CD14-positive monocyte (primary cell): ENCODE results near the gene DENND1B. TPM values are rescaled to one million over a fixed set of nuclear protein-coding genes. Genes with fewer than 3 reads are reported as not detected.
"Not testable (repeated sequence)": the region's sequence is repeated elsewhere in the genome, so short reads cannot be mapped to it uniquely, and the experiment has no call there.

Experiments
- DNase-seq, 3 donors: peaks; one replicate each; pipeline ENCODE4 v3.0.0-alpha.2; 2011 to 2022
- H2AFZ ChIP-seq: 2 replicates; pipeline ENCODE4 v1.6.0; 2012; ENCODE audit warnings: mild to moderate bottlenecking, low read depth, low read length, inconsistent platforms; ENCODE audit not compliant: insufficient read depth, poor library complexity, severe bottlenecking
- H3K27ac ChIP-seq, 2 donors: 1 replicate in 1 of 2; 2 replicates in 1 of 2; pipeline ENCODE4 v1.5.1; 2012 to 2013; ENCODE audit warnings: low read length in 2 of 2, control low read depth in 1 of 2, inconsistent platforms in 1 of 2, low read depth in 1 of 2, mild to moderate bottlenecking in 1 of 2
- H3K27me3 ChIP-seq, 2 donors: one replicate each; pipeline versions ENCODE4 v1.6.0 to v1.6.1; 2011 to 2013; ENCODE audit warnings: low read length in 2 of 2; ENCODE audit not compliant: control insufficient read depth in 2 of 2, insufficient read depth in 2 of 2
- H3K36me3 ChIP-seq, 2 donors: replicated peaks in 1 of 2; 1 replicate in 1 of 2; 2 replicates in 1 of 2; pipeline versions ENCODE4 v1.5.1 to v1.6.1; 2012 to 2013; ENCODE audit warnings: low read length in 2 of 2, control low read depth in 1 of 2, inconsistent platforms in 1 of 2, mild to moderate bottlenecking in 1 of 2; ENCODE audit not compliant: insufficient read depth in 2 of 2, control insufficient read depth in 1 of 2
- H3K4me1 ChIP-seq, 2 donors: 1 replicate in 1 of 2; 2 replicates in 1 of 2; pipeline versions ENCODE4 v1.5.1 to v1.6.1; 2012 to 2013; ENCODE audit warnings: low read length in 2 of 2, control low read depth in 1 of 2, inconsistent platforms in 1 of 2, mild to moderate bottlenecking in 1 of 2, moderate library complexity in 1 of 2; ENCODE audit not compliant: insufficient read depth in 2 of 2, control insufficient read depth in 1 of 2
- H3K4me2 ChIP-seq: replicated peaks from 2 replicates; pipeline ENCODE3; 2012; ENCODE audit warnings: low read length, moderate library complexity, mild to moderate bottlenecking; ENCODE audit not compliant: poor library complexity, severe bottlenecking; ENCODE audit errors: extremely low read depth
- H3K4me3 ChIP-seq, 3 experiments: fragments of 200-600 bp in 1 of 3; sonication (generic) in 1 of 3; replicated peaks in 1 of 3; 1 replicate in 2 of 3; 2 replicates in 1 of 3; pipeline ENCODE4 v1.5.1; 2011 to 2013; ENCODE audit warnings: low read length in 3 of 3, mild to moderate bottlenecking in 3 of 3, control low read depth in 2 of 3, low read depth in 2 of 3, inconsistent platforms in 1 of 3, moderate library complexity in 1 of 3
- H3K79me2 ChIP-seq: 2 replicates; pipeline ENCODE4 v1.6.0; 2012; ENCODE audit warnings: mild to moderate bottlenecking, control low read depth, inconsistent platforms, low read length, moderate library complexity; ENCODE audit not compliant: insufficient read depth
- H3K9ac ChIP-seq: 2 replicates; pipeline ENCODE4 v1.6.0; 2017; ENCODE audit warnings: low read length, mild to moderate bottlenecking; ENCODE audit not compliant: insufficient read depth, poor library complexity, severe bottlenecking
- H3K9me3 ChIP-seq, 2 donors: replicated peaks in 1 of 2; 1 replicate in 1 of 2; 2 replicates in 1 of 2; pipeline versions ENCODE4 v1.5.1 to v1.6.1; 2012 to 2013; ENCODE audit warnings: low read length in 2 of 2, control low read depth in 1 of 2; ENCODE audit not compliant: control insufficient read depth in 1 of 2, insufficient read depth in 1 of 2
- H4K20me1 ChIP-seq: 2 replicates; pipeline ENCODE4 v1.6.0; 2012; ENCODE audit warnings: mild to moderate bottlenecking, low read length, control low read depth, moderate library complexity; ENCODE audit not compliant: insufficient read depth
- H3K27ac Mint-ChIP-seq, 7 donors: one replicate each; pipeline ENCODE4 v1.8.0; 2020; ENCODE audit warnings: mild to moderate bottlenecking in 7 of 7, mixed read lengths in 7 of 7, moderate library complexity in 6 of 7, inconsistent platforms in 2 of 7
- H3K27me3 Mint-ChIP-seq, 3 donors: one replicate each; pipeline ENCODE4 v1.8.0; 2021 to 2022; ENCODE audit warnings: low read depth in 3 of 3, mild to moderate bottlenecking in 3 of 3, mixed read lengths in 3 of 3, moderate library complexity in 3 of 3, inconsistent platforms in 1 of 3
- H3K36me3 Mint-ChIP-seq, 2 donors: one replicate each; pipeline ENCODE4 v1.8.0; 2020; ENCODE audit warnings: mixed read lengths in 2 of 2, inconsistent platforms in 1 of 2, mild to moderate bottlenecking in 1 of 2
- H3K4me1 Mint-ChIP-seq: one replicate; pipeline ENCODE4 v1.8.0; 2020; ENCODE audit warnings: mild to moderate bottlenecking, mixed read lengths
- H3K4me3 Mint-ChIP-seq, 2 donors: one replicate each; pipeline ENCODE4 v1.8.0; 2020; ENCODE audit warnings: mild to moderate bottlenecking in 2 of 2, mixed read lengths in 2 of 2, moderate library complexity in 1 of 2
- H3K9me3 Mint-ChIP-seq, 7 donors: one replicate each; pipeline ENCODE4 v1.8.0; 2020 to 2022; ENCODE audit warnings: mixed read lengths in 7 of 7, mild to moderate bottlenecking in 6 of 7, moderate library complexity in 6 of 7, inconsistent platforms in 2 of 7
- CTCF ChIP-seq: fragments of 200-600 bp; IDR thresholded peaks from one replicate; pipeline ENCODE4 v1.8.0; 2022; ENCODE audit warnings: antibody characterized with exemption, mild to moderate bottlenecking
- WGBS: methylation state at CpG from one replicate; pipeline ENCODE4 v1.1.5; 2013; ENCODE audit warnings: missing lambda C conversion rate; ENCODE audit not compliant: insufficient coverage; 5-methylcytosine and 5-hydroxymethylcytosine counted together
- intact Hi-C, 2 donors: fragments of 100-400 bp; cut with micrococcal nuclease; formaldehyde crosslinking; loops; one replicate each; pipeline versions ENCODE4 v1.15.0 to v1.15.1; 2023
- polyA plus RNA-seq, 3 donors: library from polyadenylated mRNA; depleted of rRNA in 1 of 3; unstranded in 2 of 3; stranded (reverse) in 1 of 3; fragments of 300-500 nt in 2 of 3; fragments of >200 nt in 1 of 3; fragmentation: Illumina TruSeq in 2 of 3; gene quantifications; 1 replicate in 2 of 3; 2 replicates in 1 of 3; pipeline ENCODE4 v1.2.3, GENCODE V29; 2012 to 2021

Gene DENND1B
- polyA plus RNA-seq, 3 donors, result 3.0 to 8.2 (median 5.7) TPM

DNA sequence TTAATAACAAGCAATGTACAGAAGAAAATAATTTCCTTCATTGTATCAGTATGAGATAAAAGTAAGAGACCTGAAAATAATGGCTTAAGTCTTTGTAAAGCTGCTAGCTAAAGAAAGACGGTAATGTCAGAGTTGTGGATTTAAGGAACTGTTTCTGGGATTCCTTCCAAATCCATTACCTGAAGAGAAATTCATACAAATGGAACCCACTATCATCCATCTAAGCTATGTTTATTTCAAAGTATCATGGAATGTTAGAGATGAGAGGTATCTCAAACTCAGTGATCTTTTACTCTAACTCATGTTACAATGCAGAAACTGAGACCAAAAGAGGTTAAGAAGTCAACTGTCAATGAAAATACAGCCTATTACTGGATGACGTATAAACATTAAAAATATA is 197.7 kb downstream of the DENND1B start:
- Mint-ChIP-seq H3K27ac (no peak overlapping the region), H3K36me3 (peaks cover 34 to 50% of the 10 kb centered on the region in 2 donors), H3K4me3 (no peak overlapping the region), H3K27me3 (no peaks in the 10 kb centered on the region), H3K9me3 (peaks cover 0 to 11% (median 7%) of the 10 kb centered on the region in 7 donors), H3K4me1 (no peaks in the 10 kb centered on the region)
- WGBS, result no CpG with 5 or more reads among the region's 2 CpGs
- no peak overlapping the region for H3K4me2 ChIP-seq
- no peak for DNase-seq
- TF ChIP-seq CTCF, result no peak
- no peak overlapping the region for H2AFZ ChIP-seq
- peaks cover 10 to 25% of the 10 kb centered on the region in 2 donors for H3K36me3 ChIP-seq
- no peaks in the 10 kb centered on the region for H4K20me1 ChIP-seq
- H3K4me3 ChIP-seq, result no peak overlapping the region
- no peak overlapping the region for H3K9ac ChIP-seq
- intact Hi-C loops, result no loop called here
- H3K27me3 ChIP-seq, result no peaks in the 10 kb centered on the region
- no peaks in the 10 kb centered on the region for H3K79me2 ChIP-seq
- H3K9me3 ChIP-seq, result no peaks in the 10 kb centered on the region
- no peak overlapping the region for H3K27ac ChIP-seq
- H3K4me1 ChIP-seq, result no peaks in the 10 kb centered on the region

- no CpG with 5 or more reads among the region's 4 CpGs for WGBS
- H3K79me2 ChIP-seq, result not testable (repeated sequence)
Measured at GRCh38 chr1:197575531-197575930, 199.7 kb downstream of the DENND1B start.

More at GRCh38 chr1:197575531-197575930, 199.7 kb downstream of the DENND1B start:
- H3K4me1 Mint-ChIP-seq, H3K4me3 Mint-ChIP-seq, H3K27me3 ChIP-seq, H3K4me1 ChIP-seq, H3K27me3 Mint-ChIP-seq, DNase-seq, H3K27ac Mint-ChIP-seq, H3K4me2 ChIP-seq, H3K9ac ChIP-seq, H3K9me3 ChIP-seq, H3K4me3 ChIP-seq, H3K27ac ChIP-seq, H2AFZ ChIP-seq, H4K20me1 ChIP-seq, intact Hi-C loops: not testable (repeated sequence)
- H3K36me3 ChIP-seq, result peaks cover 8 to 19% of the 10 kb centered on the region in 2 donors
- H3K36me3 Mint-ChIP-seq, result peaks cover 41 to 62% of the 10 kb centered on the region in 2 donors
- H3K9me3 Mint-ChIP-seq, result peaks cover 0 to 13% (median 7%) of the 10 kb centered on the region in 7 donors
